Measurements from ENCODE around the gene RCAN1.

The RCAN1 gene

GRCh38 chr21:34537838-34538237 is 77.1 kb downstream of the RCAN1 start:
- no peak for DNase-seq (ENCODE audit: low spot score)

DNA sequence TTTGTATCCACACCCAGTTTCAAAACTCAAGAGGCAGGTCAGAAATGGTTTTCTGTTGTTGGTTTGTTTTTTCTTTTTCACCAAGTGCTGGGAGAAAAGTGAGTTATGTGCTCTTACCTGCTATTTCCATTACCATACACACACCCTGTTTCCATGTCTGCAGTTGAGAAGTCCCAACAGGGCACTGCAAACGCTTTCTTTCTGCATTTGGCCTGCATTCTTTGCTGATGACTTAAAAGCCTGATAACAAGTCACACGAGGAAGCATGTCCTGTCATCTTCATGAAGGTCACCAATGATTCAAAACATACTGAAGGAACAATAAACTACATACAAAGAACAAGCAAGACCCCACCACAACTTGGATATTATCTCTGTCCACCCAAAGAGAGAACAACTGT is 78.1 kb downstream of the RCAN1 start:
- DNase-seq (ENCODE audit: low spot score) = no peak

- no peak for DNase-seq (ENCODE audit: low spot score)
These were observed 78.6 kb downstream of the RCAN1 start for GRCh38 chr21:34536311-34536710.

DNA sequence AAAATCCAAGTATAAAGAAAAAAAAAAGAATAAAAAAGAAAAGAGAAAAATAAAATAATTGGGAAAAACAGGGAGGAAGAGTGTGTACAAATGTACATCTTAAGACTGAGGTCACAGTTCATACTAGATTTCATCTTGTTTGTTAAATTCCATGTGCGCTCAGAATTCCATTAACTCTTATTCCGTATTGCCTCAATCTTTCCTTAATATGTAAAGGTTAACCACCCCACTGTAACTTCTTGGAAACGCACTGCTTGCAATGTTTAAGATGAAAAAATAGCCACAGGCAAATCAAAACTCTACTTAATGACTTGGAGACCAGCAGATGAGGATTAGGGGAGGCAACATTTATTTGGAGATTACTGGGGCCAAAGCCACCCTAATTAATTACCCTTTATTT is 79.0 kb downstream of the RCAN1 start:
- no peak for DNase-seq (ENCODE audit: low spot score)

DNA sequence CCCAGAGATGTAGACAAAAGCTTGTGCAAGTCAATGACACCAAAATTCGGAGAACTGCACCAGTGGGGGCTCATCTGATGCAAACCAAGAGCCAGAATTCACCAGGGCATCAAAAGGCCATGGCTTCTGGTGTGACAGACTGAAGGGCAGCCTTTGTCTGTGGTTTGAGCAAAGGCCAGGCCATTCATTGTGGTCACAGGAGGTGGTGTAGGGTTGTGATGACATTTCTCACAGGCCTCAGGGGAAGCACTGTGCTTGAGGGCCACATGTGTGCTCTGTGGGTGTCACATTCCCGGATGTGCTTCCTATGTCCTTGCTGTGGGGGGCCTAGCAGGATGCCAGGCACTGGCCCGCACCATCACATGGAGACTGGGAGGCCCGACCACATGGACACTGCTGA is 80.4 kb downstream of the RCAN1 start:
- DNase-seq (ENCODE audit: low spot score) = no peak

DNA sequence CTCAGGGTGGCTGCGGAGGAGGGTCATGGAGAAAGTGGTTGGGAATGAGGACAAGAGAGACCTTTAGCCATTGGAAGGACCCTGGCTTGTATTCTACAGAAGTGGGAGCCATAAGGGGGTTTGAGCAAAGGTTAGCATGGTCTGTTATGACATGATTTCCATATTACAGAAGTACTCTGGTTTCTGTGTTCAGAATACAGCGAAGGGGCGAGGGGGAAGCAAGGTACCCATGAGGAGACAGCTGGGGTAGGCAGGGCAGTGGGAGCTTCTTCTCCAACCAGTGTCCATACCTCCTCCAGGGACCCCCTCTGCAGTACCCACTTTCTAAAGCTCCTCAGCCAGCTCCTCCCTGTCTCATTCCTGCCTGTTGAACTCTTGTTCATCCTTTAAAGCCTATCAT is 81.0 kb downstream of the RCAN1 start:
- no peak for DNase-seq (ENCODE audit: low spot score)

GRCh38 chr21:34531399-34531798 is 83.5 kb downstream of the RCAN1 start:
- no peak for DNase-seq (ENCODE audit: low spot score)

- DNase-seq (ENCODE audit: low spot score) = no peak
These were observed 84.7 kb downstream of the RCAN1 start for GRCh38 chr21:34530261-34530660.

DNA sequence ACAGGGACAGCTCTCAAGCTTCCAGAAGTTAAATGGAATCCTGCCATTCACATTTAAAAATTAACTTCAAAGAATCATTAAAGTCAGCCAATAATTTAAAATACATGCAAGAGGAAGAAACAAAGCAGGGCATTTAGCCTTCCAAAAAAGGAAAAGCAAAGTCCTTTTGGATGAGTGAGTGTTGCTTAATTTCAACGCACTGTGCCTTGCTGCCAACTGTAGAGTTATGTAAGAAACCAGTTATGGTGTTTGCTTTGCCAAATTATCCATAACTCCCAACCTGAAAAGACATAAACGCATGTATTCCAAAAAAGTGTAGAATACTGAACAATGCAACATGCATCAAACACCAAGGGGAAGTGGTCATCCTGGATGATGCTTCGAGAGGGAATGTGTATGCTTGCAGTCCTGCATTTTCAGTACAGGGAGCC is 86.8 kb downstream of the RCAN1 start:
- no peak for DNase-seq (ENCODE audit: low spot score)

- DNase-seq (ENCODE audit: low spot score) = peak; percentile 66
These were observed 88.2 kb downstream of the RCAN1 start for GRCh38 chr21:34526618-34527290.

DNA sequence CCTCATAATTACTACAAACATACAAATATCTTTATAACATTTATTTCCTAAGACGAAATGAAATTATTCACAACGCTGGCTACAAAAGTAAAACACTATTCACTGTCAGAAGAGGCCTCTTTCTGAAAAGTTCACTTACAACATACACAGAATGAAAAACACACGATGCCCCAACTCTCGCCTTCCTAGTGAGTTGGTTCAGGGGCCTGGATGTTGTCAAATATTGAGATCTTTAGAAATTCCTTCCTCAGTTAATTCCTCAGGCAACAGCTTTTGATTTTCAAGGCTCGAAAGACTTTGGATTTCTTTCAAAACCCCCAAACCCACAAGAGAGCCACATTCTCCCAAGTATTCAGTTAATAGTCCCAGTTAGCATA is 88.7 kb downstream of the RCAN1 start:
- DNase-seq (ENCODE audit: low spot score) = no peak

DNA sequence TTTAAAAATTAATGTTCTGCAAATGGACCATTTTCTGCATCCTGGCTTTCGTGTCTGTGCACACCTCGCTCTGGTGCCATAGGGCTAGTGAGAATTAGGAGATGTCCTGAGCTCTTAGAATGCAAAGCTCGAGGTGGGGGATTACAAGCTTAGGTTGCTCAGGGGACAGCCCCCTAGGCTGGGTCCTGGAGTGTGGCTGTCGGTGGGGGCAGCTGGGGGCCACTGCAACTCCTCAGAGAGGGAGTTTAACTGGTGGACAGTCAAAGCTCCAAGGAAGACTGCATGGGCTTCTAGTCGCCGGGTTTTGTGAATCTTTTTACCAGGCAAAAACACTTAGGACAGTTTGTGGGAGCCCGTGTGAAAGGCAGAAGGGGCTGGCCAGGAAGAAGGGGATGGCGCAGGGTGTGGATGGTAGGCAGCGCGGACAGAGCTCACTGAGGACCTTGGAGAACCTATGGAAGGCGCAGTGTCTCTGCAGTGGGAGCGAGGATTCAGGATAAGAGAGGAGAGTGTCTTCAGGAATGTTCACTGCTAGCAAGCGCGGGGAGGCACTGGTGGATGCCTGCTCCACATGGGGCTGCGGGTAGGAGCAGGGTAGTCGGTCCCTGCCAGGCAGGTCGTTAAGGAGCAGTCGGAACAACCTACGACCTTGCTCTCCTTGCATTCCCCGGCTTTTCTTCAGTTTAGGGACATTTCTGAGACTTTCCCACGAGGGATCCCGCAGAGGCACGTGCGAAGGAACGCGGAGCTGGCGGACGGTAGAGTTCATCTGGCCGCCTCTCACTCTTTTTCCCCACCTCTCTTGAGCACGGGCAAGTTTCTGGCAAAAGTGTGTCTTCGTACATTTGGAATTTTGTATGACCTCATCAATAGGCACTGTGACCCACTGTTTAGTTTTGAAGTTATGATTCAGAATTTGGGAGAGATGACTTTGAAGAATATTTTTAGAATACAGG is 90.0 kb downstream of the RCAN1 start:
- no peak for DNase-seq (ENCODE audit: low spot score)

- peak; percentile 26 for DNase-seq (ENCODE audit: low spot score)
These were observed 91.8 kb downstream of the RCAN1 start for GRCh38 chr21:34523019-34523555.

GRCh38 chr21:34522284-34522683 is 92.6 kb downstream of the RCAN1 start:
- peak; percentile 45 for DNase-seq (ENCODE audit: low spot score)

- no peak for DNase-seq (ENCODE audit: low spot score)
These were observed 93.4 kb downstream of the RCAN1 start for GRCh38 chr21:34521561-34521960.

GRCh38 chr21:34520764-34521508 is 94.0 kb downstream of the RCAN1 start:
- DNase-seq (ENCODE audit: low spot score) = no peak

DNA sequence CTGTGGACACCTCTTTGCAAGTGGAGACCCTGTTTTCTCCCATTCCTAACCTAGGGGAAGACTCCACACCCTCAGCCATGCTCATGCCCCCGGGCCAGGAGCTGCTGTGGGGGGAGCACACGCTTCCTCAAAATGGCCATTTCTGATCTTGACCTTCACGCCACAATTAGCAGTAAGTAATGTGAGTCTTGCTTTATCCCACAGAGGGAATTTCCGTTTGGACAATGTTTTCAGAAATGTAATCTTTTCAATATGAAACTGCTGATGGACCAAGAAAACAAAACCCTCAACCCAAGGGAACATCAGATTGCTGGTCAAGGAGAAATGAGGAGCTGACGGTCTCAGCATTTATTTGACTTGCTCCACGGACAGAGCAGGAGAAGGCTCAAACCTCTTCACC is 94.6 kb downstream of the RCAN1 start:
- DNase-seq (ENCODE audit: low spot score) = no peak

DNA sequence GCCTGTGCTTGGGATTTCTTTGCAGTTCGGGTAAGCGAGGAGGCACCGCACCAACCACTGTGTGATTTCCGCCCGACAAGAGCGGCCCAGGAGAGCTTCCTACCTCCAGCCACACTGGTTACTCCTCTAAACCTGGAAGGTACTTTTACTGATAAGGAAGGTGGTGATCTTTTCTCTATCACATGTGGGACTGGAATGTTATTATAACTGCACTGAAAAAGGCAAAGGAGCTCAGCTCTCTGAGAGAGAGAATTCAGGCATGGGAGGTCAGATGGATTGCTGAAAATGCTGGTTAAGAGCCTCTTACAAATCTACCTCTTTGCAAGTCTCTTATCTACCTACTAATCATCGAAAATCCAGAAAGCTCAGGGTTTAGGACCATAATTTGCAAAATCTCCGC is 95.2 kb downstream of the RCAN1 start:
- DNase-seq (ENCODE audit: low spot score) = no peak

DNA sequence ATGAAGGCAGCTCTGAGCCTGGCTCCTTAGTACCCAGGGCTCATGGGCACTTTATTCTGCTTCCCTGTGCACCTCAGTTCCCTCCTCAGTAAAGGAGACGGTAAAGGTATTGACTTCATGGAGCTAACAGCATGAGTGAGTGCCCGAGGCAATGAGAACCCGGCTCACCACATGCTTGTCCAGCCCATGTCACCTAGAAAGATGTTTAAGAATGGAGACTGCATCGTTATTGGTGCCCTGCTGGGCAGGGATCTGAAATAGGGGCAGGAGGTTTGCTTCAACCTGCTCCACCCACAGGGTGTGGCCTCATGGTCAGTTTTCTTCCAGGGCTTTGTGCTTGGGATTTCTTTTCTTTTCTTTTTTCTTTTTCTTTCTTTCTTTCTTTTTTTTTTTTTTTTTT is 95.9 kb downstream of the RCAN1 start:
- DNase-seq (ENCODE audit: low spot score) = no peak

DNA sequence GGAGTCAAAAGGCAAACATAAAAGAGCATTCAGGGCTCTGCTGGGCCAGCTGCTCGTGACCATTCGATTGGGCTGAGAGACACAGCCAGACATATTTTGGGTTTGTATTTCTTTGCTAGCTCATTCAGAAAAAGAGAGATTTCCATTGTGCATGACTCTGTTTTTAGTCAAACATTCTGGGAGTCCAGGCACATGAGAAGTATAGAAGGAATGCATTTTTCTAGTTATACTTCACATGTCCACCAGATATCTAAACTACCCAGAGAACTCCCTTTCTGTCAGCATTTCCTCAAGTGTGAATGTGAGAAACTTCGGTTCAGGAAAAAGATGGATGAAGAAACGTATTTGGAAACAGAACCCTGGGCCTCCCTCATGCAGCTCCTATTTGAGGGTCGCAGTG is 96.6 kb downstream of the RCAN1 start:
- DNase-seq (ENCODE audit: low spot score) = no peak

GRCh38 chr21:34517491-34518245 is 97.2 kb downstream of the RCAN1 start:
- DNase-seq (ENCODE audit: low spot score) = peak; percentile 29

DNA sequence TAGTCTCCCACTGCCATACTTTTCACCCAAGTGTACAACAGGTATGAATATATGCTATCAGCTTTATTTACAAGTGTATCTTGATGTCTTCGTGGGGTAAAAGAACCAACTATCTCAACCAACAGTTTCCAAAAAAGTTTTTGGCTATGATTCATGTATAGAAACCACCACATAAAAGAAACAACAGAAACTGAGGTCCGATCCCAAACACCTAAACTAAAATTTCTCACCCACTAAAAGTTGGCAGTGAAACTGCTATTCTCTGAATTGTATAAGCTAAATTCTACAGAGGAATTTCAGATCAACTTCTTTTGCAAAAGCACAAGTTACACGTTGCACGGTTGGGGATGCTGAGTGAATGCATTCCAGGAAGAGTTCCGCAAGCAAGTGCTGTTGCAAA is 97.9 kb downstream of the RCAN1 start:
- DNase-seq (ENCODE audit: low spot score) = no peak

Measured in HuH-7 (cell line).